ENCODE results near the gene RAB3A. TPM values are rescaled to one million over a fixed set of nuclear protein-coding genes. Genes with fewer than 3 reads are reported as not detected.
A peak's percentile ranks its signal among the peaks of the same experiment; 100 is the strongest.

Gene RAB3A
- total and polyA plus RNA-seq, 9 of the 15 experiments (the other 6 are each of a cell fraction or from before 2014, with no cell fraction given): 0.17 to 5.1 (median 0.90) TPM; not detected in 1

DNA sequence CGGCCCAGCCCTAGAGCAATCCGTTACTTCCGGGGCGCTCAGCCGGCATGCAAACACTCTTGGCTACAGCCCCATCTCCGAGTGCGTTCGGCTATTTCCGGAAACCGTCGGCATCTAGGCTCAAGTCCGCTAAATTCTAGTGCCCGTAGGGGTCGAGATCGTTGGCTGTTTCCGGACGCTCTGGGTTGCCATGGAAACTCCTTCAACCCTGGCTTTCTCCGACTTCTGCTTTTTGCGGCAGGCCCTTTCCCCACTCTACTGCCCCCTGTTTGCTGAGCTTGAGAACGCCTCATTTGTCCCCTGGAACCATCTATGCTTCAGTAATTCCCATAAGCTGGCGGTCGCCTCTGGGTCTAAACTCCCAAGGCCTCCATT is 51.4 kb downstream of the RAB3A start (continued):
- TF ChIP-seq, protein P1, sequence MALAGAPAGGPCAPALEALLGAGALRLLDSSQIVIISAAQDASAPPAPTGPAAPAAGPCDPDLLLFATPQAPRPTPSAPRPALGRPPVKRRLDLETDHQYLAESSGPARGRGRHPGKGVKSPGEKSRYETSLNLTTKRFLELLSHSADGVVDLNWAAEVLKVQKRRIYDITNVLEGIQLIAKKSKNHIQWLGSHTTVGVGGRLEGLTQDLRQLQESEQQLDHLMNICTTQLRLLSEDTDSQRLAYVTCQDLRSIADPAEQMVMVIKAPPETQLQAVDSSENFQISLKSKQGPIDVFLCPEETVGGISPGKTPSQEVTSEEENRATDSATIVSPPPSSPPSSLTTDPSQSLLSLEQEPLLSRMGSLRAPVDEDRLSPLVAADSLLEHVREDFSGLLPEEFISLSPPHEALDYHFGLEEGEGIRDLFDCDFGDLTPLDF (CRISPR knock-in tag; IDR thresholded peaks at IDR 0.05): peak; percentile 58; the same call in 1 of the 2 replicates
- TF ChIP-seq ZSCAN32 (CRISPR knock-in tag; IDR thresholded peaks at IDR 0.05) (no peak), RB1 (IDR thresholded peaks at IDR 0.05; ENCODE audit: low read depth) (peak; percentile 7; the same call in 1 of the 2 replicates), TAL1 (IDR thresholded peaks at IDR 0.05) (no peak), COPS2 (conservative IDR thresholded peaks at IDR 0.05) (no peak), LCOR (CRISPR knock-in tag; IDR thresholded peaks at IDR 0.05) (0 out of 2 replicates have a peak, but pooled peaks have one; percentile 68), PYGO2 (tag; IDR thresholded peaks at IDR 0.05) (no peak), XRCC4 (IDR thresholded peaks at IDR 0.05; ENCODE audit: extremely low read depth, insufficient read depth, insufficient read length) (no peak), C11orf30 (IDR thresholded peaks at IDR 0.05; ENCODE audit: low read depth) (no peak), EP300 (IDR thresholded peaks at IDR 0.05; ENCODE audit: low read length) (no peak), ZNF695 (CRISPR knock-in tag; IDR thresholded peaks at IDR 0.05) (0 out of 2 replicates have a peak, but pooled peaks have one; percentile 28)
- TF ChIP-seq, protein P2, sequence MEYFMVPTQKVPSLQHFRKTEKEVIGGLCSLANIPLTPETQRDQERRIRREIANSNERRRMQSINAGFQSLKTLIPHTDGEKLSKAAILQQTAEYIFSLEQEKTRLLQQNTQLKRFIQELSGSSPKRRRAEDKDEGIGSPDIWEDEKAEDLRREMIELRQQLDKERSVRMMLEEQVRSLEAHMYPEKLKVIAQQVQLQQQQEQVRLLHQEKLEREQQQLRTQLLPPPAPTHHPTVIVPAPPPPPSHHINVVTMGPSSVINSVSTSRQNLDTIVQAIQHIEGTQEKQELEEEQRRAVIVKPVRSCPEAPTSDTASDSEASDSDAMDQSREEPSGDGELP (CRISPR knock-in tag; IDR thresholded peaks at IDR 0.05; ENCODE audit: borderline replicate concordance): peak; percentile 86
- TF ChIP-seq, protein P3, sequence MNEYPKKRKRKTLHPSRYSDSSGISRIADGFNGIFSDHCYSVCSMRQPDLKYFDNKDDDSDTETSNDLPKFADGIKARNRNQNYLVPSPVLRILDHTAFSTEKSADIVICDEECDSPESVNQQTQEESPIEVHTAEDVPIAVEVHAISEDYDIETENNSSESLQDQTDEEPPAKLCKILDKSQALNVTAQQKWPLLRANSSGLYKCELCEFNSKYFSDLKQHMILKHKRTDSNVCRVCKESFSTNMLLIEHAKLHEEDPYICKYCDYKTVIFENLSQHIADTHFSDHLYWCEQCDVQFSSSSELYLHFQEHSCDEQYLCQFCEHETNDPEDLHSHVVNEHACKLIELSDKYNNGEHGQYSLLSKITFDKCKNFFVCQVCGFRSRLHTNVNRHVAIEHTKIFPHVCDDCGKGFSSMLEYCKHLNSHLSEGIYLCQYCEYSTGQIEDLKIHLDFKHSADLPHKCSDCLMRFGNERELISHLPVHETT (CRISPR knock-in tag; conservative IDR thresholded peaks at IDR 0.05 in 1 of 2, IDR thresholded peaks at IDR 0.05 in 1 of 2): peak in 1 of 2 experiments; percentile 33; a peak in 1 of 4 replicates
- TF ChIP-seq, protein P4, sequence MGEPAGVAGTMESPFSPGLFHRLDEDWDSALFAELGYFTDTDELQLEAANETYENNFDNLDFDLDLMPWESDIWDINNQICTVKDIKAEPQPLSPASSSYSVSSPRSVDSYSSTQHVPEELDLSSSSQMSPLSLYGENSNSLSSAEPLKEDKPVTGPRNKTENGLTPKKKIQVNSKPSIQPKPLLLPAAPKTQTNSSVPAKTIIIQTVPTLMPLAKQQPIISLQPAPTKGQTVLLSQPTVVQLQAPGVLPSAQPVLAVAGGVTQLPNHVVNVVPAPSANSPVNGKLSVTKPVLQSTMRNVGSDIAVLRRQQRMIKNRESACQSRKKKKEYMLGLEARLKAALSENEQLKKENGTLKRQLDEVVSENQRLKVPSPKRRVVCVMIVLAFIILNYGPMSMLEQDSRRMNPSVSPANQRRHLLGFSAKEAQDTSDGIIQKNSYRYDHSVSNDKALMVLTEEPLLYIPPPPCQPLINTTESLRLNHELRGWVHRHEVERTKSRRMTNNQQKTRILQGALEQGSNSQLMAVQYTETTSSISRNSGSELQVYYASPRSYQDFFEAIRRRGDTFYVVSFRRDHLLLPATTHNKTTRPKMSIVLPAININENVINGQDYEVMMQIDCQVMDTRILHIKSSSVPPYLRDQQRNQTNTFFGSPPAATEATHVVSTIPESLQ (CRISPR knock-in tag; IDR thresholded peaks at IDR 0.05): 0 out of 2 replicates have a peak, but pooled peaks have one; percentile 27
- TF ChIP-seq, protein P5, sequence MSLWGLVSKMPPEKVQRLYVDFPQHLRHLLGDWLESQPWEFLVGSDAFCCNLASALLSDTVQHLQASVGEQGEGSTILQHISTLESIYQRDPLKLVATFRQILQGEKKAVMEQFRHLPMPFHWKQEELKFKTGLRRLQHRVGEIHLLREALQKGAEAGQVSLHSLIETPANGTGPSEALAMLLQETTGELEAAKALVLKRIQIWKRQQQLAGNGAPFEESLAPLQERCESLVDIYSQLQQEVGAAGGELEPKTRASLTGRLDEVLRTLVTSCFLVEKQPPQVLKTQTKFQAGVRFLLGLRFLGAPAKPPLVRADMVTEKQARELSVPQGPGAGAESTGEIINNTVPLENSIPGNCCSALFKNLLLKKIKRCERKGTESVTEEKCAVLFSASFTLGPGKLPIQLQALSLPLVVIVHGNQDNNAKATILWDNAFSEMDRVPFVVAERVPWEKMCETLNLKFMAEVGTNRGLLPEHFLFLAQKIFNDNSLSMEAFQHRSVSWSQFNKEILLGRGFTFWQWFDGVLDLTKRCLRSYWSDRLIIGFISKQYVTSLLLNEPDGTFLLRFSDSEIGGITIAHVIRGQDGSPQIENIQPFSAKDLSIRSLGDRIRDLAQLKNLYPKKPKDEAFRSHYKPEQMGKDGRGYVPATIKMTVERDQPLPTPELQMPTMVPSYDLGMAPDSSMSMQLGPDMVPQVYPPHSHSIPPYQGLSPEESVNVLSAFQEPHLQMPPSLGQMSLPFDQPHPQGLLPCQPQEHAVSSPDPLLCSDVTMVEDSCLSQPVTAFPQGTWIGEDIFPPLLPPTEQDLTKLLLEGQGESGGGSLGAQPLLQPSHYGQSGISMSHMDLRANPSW (CRISPR knock-in tag; IDR thresholded peaks at IDR 0.05): 0 out of 2 replicates have a peak, but pooled peaks have one; percentile 85
- TF ChIP-seq, protein P6, sequence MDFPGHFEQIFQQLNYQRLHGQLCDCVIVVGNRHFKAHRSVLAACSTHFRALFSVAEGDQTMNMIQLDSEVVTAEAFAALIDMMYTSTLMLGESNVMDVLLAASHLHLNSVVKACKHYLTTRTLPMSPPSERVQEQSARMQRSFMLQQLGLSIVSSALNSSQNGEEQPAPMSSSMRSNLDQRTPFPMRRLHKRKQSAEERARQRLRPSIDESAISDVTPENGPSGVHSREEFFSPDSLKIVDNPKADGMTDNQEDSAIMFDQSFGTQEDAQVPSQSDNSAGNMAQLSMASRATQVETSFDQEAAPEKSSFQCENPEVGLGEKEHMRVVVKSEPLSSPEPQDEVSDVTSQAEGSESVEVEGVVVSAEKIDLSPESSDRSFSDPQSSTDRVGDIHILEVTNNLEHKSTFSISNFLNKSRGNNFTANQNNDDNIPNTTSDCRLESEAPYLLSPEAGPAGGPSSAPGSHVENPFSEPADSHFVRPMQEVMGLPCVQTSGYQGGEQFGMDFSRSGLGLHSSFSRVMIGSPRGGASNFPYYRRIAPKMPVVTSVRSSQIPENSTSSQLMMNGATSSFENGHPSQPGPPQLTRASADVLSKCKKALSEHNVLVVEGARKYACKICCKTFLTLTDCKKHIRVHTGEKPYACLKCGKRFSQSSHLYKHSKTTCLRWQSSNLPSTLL (IDR thresholded peaks at IDR 0.05): no peak
